ENCODE measurements around the gene HNRNPA0.
"Not testable (repeated sequence)": the region's sequence is repeated elsewhere in the genome, so short reads cannot be mapped to it uniquely, and the experiment has no call there.

Gene HNRNPA0

GRCh38 chr5:137754188-137754960 lies at the start of gene HNRNPA0:
Gene HNRNPA0, minus strand, starts transcription at chr5:137754363. Its CDS starts 297 bp downstream, at chr5:137754066.
- peak; percentile 98 for DNase-seq

- no peak for DNase-seq
Observed at GRCh38 chr5:137802282-137803210, 48.4 kb upstream of the HNRNPA0 start.

GRCh38 chr5:137800700-137801411 lies 46.7 kb upstream of the HNRNPA0 start:
- DNase-seq: no peak

DNA sequence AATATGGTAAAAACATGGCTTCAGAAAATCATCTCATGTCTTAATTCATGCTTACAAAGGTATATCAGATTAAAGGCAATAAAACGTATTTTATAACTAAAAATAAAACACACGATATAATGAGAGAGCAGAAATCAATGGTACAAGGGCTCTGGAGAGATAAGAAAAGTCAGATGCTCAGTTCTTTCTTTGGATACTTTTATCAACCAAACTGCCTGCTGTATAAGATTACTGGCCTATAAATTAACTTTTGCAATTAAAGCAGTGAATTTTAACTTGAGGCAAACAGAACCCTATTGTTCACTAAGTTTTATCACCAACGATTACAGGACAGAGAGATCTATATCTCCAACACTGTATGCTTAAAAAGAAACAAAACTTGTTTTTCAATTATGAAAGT lies 42.1 kb upstream of the HNRNPA0 start:
- no peak for DNase-seq

GRCh38 chr5:137794863-137795262 lies 40.7 kb upstream of the HNRNPA0 start:
- DNase-seq: no peak

DNA sequence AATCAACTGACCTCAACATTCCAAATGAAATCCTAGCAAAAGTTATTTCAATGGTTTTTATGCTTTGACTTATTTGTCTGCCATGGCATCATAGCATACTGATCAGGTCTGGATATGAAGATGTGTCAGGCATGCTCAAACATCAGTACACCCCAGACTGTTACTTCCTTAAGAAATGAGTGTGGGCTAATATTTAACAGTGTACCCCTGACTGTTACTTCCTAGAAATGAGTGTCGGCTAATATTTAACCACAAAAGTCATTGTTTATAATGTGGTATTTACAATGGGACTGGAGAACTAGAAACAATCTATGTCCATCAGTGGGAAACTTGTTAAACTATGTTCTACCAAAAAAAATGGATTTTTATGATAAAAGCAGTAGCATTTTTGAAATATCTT lies 38.1 kb upstream of the HNRNPA0 start:
- DNase-seq: no peak

DNA sequence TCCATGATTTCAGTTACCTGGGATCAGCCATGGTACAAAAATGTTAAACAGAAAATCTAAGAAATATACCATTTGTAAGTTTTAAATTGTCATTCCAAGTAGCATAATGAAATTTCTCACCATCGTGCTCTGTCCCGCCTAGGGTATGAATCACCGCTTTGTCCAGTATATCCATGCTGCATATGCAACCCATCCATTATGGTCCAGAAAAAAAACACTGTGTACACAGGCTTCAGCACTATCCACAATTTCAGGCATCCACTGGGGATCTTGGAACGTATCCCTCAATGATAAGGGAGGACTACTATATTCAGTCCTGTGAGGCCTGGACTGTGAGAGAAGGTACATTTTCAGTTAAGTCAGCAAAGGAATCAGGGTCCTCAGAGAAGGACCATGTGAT lies 37.6 kb upstream of the HNRNPA0 start:
- no peak for DNase-seq

GRCh38 chr5:137791387-137791786 lies 37.2 kb upstream of the HNRNPA0 start:
- peak; percentile 20 for DNase-seq

DNA sequence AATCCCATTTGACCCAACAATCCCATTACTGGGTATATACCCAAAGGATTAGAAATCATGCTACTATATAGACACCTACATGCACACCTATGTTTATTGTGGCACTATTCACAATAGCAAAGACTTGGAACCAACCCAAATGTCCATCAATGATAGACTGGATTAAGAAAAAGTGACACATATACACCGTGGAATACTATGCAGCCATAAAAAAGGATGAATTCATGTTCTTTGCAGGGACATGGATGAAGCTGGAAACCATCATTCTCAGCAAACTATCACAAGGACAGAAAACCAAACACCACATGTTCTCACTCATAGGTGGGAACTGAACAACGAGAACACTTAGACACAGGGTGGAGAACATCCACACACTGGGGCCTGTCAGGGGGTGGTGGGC lies 34.4 kb upstream of the HNRNPA0 start:
- DNase-seq: not testable (repeated sequence)

DNA sequence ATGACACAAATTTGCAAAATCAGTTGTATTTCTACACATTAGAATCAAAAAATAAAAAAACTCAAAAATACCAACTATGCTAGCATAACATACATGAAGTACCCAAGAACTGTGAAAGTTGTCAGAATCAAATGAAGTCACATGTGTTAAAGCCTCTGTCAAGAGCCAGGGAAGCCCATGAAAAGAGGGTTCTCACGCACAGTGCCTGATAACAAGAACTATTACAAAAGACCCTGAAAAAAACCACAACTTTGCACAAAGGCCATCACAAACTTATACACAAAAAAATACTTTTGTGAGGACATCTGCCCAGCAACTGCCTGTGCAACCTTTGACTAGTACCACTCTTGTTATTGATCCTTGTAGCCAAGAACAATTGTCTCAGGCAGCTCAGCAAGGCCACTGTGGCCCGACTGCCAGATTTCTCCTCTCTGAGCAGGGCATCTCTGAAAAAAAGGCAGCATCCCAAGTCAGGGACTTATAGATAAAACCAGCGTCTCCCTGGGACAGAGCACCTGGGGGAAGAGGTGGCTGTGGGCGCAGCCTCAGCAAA lies 28.9 kb upstream of the HNRNPA0 start:
- DNase-seq: peak; percentile 13

GRCh38 chr5:137782055-137782454 lies 27.9 kb upstream of the HNRNPA0 start:
- no peak for DNase-seq

GRCh38 chr5:137778772-137779564 lies 24.8 kb upstream of the HNRNPA0 start:
- peak; percentile 63 for DNase-seq

DNA sequence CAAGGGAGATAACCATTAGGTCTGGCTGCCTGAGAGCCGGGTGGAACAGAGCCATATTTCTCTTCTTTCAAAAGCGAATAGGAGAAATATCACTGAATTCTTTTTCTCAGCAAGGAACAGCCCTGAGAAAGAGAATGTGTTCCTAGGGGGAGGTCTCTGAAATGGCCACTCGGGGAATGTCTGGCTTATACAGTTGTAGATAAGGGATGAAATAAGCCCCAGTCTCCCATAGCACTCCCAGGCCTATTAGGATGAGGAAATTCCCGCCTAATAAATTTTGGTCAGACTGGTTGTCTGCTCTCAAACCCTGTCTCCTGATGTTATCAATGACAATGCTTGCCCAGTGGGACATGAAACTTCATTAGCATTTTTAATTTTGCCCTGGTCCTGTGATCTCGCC lies 13.8 kb upstream of the HNRNPA0 start:
- DNase-seq: not testable (repeated sequence)

GRCh38 chr5:137761566-137761965 lies 7.4 kb upstream of the HNRNPA0 start:
- DNase-seq: no peak

GRCh38 chr5:137760719-137761516 lies 6.8 kb upstream of the HNRNPA0 start:
- DNase-seq: no peak

DNA sequence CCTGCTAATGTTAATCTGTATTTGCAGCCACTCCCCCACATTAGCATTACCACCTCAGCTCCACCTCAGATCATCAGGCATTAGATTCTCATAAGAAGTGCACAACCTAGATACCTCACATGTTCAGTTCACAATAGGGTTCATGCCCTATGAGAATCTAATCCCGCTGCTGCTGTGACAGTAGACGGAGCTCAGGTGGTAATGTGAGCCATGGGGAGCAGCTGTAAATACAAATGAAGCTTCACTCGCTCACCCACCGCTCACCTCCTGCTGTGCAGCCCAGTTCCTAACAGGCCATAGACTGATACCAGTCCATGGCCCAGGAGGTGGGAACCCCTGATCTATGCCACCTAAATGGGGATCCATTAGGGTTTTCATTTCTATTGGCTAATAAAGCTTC lies 6.1 kb upstream of the HNRNPA0 start:
- DNase-seq: no peak

- DNase-seq: no peak
Observed at GRCh38 chr5:137758715-137759306, 4.6 kb upstream of the HNRNPA0 start.

- DNase-seq: no peak
Observed at GRCh38 chr5:137758121-137758520, 4.0 kb upstream of the HNRNPA0 start.

DNA sequence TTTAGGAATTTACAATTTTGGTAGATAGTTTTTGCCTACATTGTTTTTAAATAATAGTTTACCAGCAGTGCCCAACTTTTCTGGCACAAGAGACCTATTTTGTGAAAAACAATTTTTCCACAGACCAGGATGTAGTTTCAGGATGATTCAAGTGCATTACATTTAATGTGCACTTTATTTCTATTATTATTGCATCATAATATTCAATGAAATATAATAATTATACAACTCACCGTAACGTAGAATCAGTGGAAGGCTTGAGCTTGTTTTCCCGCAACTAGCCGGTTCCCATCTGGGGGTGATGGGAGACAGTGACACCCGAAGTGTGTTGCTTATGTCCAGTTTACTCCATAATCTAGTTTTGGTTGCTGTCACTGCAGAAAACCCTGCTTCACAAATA lies 3.5 kb upstream of the HNRNPA0 start:
- no peak for DNase-seq

GRCh38 chr5:137754961-137755762 lies 999 bp upstream of the HNRNPA0 start:
- no peak for DNase-seq
